ENCODE results near the gene TRERF1. TPM values are rescaled to one million over a fixed set of nuclear protein-coding genes. Genes with fewer than 3 reads are reported as not detected.

TRERF1 gene
- total RNA-seq, 1 donor = 9.8 TPM

- Histone ChIP-seq H3K9me3 (ENCODE audit: low read depth, low read length) (no peaks in the 10 kb centered on the region), H3K27me3 (ENCODE audit: insufficient read depth, low read length) (no peaks in the 10 kb centered on the region), H3K4me3 (ENCODE audit: low read length) (no peak overlapping the region), H3K4me1 (ENCODE audit: insufficient read depth, low read length) (peaks cover 50% of the 10 kb centered on the region)
These were observed 51.5 kb downstream of the TRERF1 start for GRCh38 chr6:42400061-42400760.

- H3K27me3 ChIP-seq (ENCODE audit: insufficient read depth, low read length) = no peaks in the 10 kb centered on the region
- H3K4me3 ChIP-seq (ENCODE audit: low read length) = no peak overlapping the region
- peaks cover 44% of the 10 kb centered on the region for H3K4me1 ChIP-seq (ENCODE audit: insufficient read depth, low read length)
- H3K9me3 ChIP-seq (ENCODE audit: low read depth, low read length) = no peaks in the 10 kb centered on the region
These were observed 55.0 kb downstream of the TRERF1 start for GRCh38 chr6:42396720-42397119.

GRCh38 chr6:42394881-42395620 is 56.7 kb downstream of the TRERF1 start:
- H3K9me3 ChIP-seq (ENCODE audit: low read depth, low read length) = no peaks in the 10 kb centered on the region
- H3K4me1 ChIP-seq (ENCODE audit: insufficient read depth, low read length) = peaks cover 54% of the 10 kb centered on the region
- no peaks in the 10 kb centered on the region for H3K27me3 ChIP-seq (ENCODE audit: insufficient read depth, low read length)
- no peak overlapping the region for H3K4me3 ChIP-seq (ENCODE audit: low read length)

DNA sequence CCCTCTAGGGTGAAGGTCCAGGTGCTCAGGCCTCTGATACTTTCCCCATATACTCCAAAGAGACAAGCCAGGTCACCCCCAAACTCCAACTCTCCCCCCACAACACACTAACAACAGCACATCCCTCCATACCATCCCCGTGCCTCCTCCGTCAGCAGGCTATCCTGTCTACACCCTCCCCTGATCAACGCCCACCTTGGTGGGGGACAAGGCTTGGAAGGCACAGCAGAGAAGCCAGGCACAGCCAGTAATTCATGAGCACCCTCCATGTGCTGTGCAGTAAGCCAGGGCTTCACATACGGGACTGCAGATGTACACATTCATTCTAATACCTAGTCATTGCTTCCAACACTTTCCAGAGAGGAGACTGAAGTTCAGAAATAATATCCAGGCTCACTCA is 57.6 kb downstream of the TRERF1 start:
- no peaks in the 10 kb centered on the region for H3K27me3 ChIP-seq (ENCODE audit: insufficient read depth, low read length)
- no peaks in the 10 kb centered on the region for H3K9me3 ChIP-seq (ENCODE audit: low read depth, low read length)
- no peak overlapping the region for H3K4me3 ChIP-seq (ENCODE audit: low read length)
- peaks cover 63% of the 10 kb centered on the region for H3K4me1 ChIP-seq (ENCODE audit: insufficient read depth, low read length)

DNA sequence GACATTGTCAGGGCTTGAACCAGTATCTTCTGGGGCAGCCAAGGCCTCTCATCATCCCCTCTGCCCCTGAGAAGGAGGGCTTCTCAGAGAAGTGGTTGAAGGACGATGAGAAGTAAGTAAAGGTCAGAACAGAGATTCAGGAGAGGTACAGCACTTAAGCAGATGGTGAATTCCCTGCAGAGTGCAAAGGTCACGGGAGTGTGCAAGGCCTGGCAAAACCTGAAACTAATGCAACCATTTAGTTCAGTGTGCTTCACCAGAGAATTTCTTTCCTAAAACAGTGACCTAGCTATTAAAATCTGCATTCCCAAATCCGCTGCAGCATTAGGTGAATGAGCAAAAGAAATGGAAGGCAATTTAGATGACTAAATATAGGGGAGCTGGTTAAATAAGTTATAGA is 58.4 kb downstream of the TRERF1 start:
- peaks cover 72% of the 10 kb centered on the region for H3K4me1 ChIP-seq (ENCODE audit: insufficient read depth, low read length)
- H3K4me3 ChIP-seq (ENCODE audit: low read length) = no peak overlapping the region
- H3K27me3 ChIP-seq (ENCODE audit: insufficient read depth, low read length) = no peaks in the 10 kb centered on the region
- H3K9me3 ChIP-seq (ENCODE audit: low read depth, low read length) = no peaks in the 10 kb centered on the region

DNA sequence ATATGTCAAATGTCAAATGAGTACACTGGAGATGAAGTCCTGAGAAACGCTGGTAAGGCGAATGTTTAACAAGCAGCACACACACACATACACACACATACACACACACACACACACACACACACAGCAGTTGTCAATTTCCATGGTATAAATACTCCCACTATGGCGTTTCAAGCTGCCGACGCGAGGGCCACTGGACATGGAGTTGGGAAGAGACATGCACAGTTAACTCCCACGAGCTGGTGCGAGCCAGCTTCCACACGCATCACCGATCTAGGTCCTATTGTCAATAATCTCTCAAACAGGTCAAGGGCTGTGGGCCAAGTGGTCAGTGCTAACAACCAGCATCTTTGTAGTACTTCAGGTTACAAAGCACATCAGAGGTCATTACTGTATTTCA is 58.9 kb downstream of the TRERF1 start:
- Histone ChIP-seq H3K4me3 (ENCODE audit: low read length) (no peak overlapping the region), H3K27me3 (ENCODE audit: insufficient read depth, low read length) (no peaks in the 10 kb centered on the region), H3K4me1 (ENCODE audit: insufficient read depth, low read length) (peaks cover 77% of the 10 kb centered on the region), H3K9me3 (ENCODE audit: low read depth, low read length) (no peaks in the 10 kb centered on the region)

- Histone ChIP-seq H3K4me3 (ENCODE audit: low read length) (no peak overlapping the region), H3K4me1 (ENCODE audit: insufficient read depth, low read length) (peaks cover 91% of the 10 kb centered on the region), H3K27me3 (ENCODE audit: insufficient read depth, low read length) (no peaks in the 10 kb centered on the region), H3K9me3 (ENCODE audit: low read depth, low read length) (no peaks in the 10 kb centered on the region)
These were observed 60.3 kb downstream of the TRERF1 start for GRCh38 chr6:42391441-42391840.

DNA sequence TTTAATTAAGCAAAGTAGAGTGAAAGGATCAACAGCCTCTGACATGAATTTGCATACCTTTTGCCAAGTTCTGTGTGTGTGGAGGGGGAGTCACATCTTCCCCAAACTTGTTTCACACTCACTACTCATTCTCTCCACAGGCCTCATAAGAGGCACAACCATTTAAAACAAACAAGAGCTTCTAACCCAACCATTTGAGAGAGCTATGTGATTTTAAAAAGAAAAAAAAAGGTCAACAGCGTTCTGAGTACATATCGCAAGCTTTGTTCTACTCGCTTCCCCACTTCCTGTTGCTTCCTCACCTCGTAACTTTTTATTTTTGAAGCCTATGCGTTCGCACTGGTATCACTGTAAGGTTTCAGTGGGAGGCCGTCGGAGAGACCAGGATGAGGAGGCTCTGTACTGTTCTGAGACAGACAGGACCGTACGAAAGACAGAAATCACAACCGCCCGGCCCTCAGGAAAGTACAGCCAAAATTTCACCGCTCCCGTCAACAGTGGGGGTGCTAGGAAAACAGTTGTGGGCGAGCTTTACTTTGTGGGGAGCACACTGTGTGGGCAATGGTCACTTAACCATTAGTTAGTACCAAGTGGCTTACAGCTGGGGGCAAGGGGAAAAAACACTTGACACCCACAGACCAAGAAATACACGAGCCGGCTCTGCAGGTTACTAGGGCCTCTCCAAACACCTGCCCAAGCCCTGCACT is 61.3 kb downstream of the TRERF1 start:
- Histone ChIP-seq H3K9me3 (ENCODE audit: low read depth, low read length) (no peaks in the 10 kb centered on the region), H3K4me3 (ENCODE audit: low read length) (no peak overlapping the region), H3K4me1 (ENCODE audit: insufficient read depth, low read length) (peaks cover 87% of the 10 kb centered on the region), H3K27me3 (ENCODE audit: insufficient read depth, low read length) (no peaks in the 10 kb centered on the region)

- H3K4me3 ChIP-seq (ENCODE audit: low read length) = no peak overlapping the region
- peaks cover 80% of the 10 kb centered on the region for H3K4me1 ChIP-seq (ENCODE audit: insufficient read depth, low read length)
- no peaks in the 10 kb centered on the region for H3K27me3 ChIP-seq (ENCODE audit: insufficient read depth, low read length)
- no peaks in the 10 kb centered on the region for H3K9me3 ChIP-seq (ENCODE audit: low read depth, low read length)
These were observed 62.0 kb downstream of the TRERF1 start for GRCh38 chr6:42389736-42390135.

DNA sequence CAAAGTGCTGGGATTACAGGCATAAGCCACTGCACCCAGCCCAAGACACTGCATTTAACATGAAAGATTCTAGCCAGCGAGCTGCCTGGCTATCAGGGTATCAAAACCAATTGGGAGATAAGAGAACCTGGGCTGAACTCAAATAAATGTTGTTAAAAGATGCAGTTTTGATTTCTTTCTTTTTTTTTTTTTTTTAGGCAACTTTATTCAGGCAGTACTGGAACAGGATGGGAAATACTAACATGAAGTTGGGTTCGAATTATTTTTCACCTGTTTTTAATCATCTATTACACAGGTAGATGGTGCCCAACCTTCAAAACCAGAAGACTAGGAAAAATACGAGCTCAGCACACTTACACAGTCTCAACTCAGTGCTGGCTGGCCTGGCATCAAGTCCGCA is 63.7 kb downstream of the TRERF1 start:
- H3K4me1 ChIP-seq (ENCODE audit: insufficient read depth, low read length) = peaks cover 64% of the 10 kb centered on the region
- no peaks in the 10 kb centered on the region for H3K27me3 ChIP-seq (ENCODE audit: insufficient read depth, low read length)
- H3K9me3 ChIP-seq (ENCODE audit: low read depth, low read length) = no peaks in the 10 kb centered on the region
- no peak overlapping the region for H3K4me3 ChIP-seq (ENCODE audit: low read length)

DNA sequence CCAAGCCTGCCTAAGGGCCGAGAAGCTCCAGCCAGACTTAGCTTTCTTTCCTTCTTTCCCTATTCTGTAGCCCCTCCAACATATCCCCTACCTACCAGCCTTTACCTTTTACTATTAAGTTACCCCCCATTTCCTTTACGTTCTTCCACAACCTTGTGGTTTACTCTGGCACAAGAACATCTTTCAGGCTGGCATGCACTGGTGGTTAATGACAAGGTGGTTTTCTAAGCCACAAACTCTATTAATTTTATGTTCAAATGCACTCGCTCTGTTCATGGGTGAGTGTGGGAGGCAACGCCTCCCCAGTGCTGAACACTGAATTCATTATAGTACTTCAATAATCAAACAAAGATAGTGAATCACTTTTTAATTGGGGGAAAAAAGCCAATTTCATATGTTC is 64.4 kb downstream of the TRERF1 start:
- Histone ChIP-seq H3K9me3 (ENCODE audit: low read depth, low read length) (no peaks in the 10 kb centered on the region), H3K4me1 (ENCODE audit: insufficient read depth, low read length) (peaks cover 60% of the 10 kb centered on the region), H3K27me3 (ENCODE audit: insufficient read depth, low read length) (no peaks in the 10 kb centered on the region), H3K4me3 (ENCODE audit: low read length) (no peak overlapping the region)

DNA sequence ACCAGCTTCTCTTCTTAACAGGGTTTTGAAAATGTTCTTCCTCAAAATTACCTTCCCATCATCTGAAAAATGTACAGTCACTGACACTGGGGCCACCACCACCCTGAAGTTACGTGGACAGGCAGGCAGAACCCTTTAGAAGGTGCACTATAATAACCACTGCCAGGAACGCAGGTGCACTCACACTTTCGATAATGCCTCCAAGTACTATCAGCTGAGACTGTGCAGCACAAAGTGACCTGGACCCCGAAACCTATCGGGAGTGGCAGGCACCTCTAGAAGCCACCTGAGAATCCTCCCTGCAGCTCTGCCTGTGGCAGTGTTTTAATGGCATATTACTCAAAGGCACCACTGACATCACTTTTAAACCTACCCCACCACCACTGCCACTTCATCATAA is 66.4 kb downstream of the TRERF1 start:
- Histone ChIP-seq H3K27me3 (ENCODE audit: insufficient read depth, low read length) (no peaks in the 10 kb centered on the region), H3K4me3 (ENCODE audit: low read length) (no peak overlapping the region), H3K9me3 (ENCODE audit: low read depth, low read length) (no peaks in the 10 kb centered on the region), H3K4me1 (ENCODE audit: insufficient read depth, low read length) (peaks cover 60% of the 10 kb centered on the region)

GRCh38 chr6:42383421-42384205 is 68.1 kb downstream of the TRERF1 start:
- H3K4me3 ChIP-seq (ENCODE audit: low read length) = no peak overlapping the region
- peaks cover 60% of the 10 kb centered on the region for H3K4me1 ChIP-seq (ENCODE audit: insufficient read depth, low read length)
- no peaks in the 10 kb centered on the region for H3K9me3 ChIP-seq (ENCODE audit: low read depth, low read length)
- no peaks in the 10 kb centered on the region for H3K27me3 ChIP-seq (ENCODE audit: insufficient read depth, low read length)

DNA sequence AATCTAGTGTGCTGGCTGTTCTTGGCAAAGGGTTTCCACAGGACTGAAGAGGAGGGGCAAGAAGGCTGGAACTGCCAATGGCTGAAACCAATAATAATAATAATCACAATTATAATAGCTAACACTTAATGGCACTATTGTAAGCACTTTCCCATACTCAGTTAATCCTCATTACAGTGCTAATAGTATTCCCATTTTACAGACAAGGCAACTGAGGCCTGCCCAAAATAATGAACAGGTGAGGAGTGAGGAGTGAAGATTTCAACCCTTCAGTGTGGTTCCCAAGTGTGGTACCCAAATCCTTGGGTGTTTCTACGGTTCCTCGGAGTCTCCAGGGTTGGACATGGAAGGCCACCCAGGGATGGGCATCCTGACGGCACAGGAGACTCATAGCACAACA is 69.9 kb downstream of the TRERF1 start:
- peaks cover 57% of the 10 kb centered on the region for H3K4me1 ChIP-seq (ENCODE audit: insufficient read depth, low read length)

More for the DNA sequence above, 69.9 kb downstream of the TRERF1 start:
- H3K27me3 ChIP-seq (ENCODE audit: insufficient read depth, low read length) = no peaks in the 10 kb centered on the region
- no peak overlapping the region for H3K4me3 ChIP-seq (ENCODE audit: low read length)
- no peaks in the 10 kb centered on the region for H3K9me3 ChIP-seq (ENCODE audit: low read depth, low read length)

All from mononuclear cell (primary cell).